NCI-H187 (cell line): ENCODE results near the gene CLCA4.
A peak's percentile ranks its signal among the peaks of the same experiment; 100 is the strongest.
"Not testable (repeated sequence)": the region's sequence is repeated elsewhere in the genome, so short reads cannot be mapped to it uniquely, and the experiment has no call there.

Experiments used
- DNase-seq, 2 experiments: peaks; one replicate each; lab custom pipeline; 2025; lab: John Stamatoyannopoulos, UW

Gene CLCA4

GRCh38 chr1:86546787-86547221 is at the start of gene CLCA4:
Gene CLCA4 (plus strand): TSS chr1:86547078. CDS start chr1:86547120, 42 bp downstream.
- DNase-seq: no peak

DNA sequence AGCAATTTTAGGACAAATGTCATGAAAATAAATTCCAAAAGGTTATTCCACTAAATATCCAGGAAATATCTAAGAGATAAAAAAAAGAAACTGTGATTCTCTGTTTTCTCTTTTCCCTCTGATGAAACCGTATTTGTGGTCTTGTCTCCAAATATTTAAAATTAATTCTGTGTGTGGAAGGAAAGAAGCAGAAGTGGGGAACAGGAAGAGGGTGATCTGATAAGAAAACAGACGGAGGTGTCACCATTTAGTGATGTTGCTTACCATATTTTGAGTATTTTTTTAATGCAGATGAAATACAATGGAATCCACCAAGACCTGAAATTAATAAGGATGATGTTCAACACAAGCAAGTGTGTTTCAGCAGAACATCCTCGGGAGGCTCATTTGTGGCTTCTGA is 48.6 kb upstream of the CLCA4 start:
- DNase-seq: no peak

- peak in 1 of 2 experiments; percentile 23 for DNase-seq
Observed at GRCh38 chr1:86499987-86500593, 46.8 kb upstream of the CLCA4 start.

- no peak for DNase-seq
Observed at GRCh38 chr1:86500714-86501113, 46.2 kb upstream of the CLCA4 start.

- not testable (repeated sequence) for DNase-seq
Observed at GRCh38 chr1:86502125-86502646, 44.7 kb upstream of the CLCA4 start.

DNA sequence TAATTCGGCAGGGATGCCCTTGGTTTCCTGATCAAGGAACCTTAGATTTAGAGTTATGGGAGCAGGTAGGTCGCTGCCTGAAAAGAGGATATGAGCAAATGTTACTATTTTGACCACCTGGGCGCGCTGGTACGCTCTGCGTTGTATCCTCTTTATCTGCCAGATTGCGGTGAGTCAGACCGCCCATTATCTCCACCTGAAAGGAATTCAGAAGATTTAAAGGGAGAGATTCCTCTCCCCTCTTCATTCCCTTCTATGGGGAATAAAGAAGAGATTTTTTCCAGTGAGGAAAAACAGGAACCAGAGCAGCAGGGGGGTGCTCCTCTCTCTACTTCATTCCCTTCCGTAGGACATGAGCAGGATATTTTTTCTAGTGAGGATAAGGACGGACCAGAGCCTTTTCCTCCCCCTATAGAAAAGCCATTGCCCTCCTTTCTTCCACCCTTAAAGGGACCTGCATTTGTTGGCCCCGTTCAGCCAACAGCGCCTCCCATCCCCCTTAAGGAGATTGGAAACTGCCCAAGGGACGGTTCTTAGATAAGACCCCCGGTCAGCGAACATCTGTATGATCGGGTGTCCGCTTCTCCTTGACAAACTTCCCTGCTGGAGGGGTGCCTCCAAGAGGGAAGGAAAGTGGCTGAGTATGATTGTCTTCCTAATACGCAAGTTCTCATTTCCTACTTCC is 44.0 kb upstream of the CLCA4 start:
- DNase-seq: no peak

DNA sequence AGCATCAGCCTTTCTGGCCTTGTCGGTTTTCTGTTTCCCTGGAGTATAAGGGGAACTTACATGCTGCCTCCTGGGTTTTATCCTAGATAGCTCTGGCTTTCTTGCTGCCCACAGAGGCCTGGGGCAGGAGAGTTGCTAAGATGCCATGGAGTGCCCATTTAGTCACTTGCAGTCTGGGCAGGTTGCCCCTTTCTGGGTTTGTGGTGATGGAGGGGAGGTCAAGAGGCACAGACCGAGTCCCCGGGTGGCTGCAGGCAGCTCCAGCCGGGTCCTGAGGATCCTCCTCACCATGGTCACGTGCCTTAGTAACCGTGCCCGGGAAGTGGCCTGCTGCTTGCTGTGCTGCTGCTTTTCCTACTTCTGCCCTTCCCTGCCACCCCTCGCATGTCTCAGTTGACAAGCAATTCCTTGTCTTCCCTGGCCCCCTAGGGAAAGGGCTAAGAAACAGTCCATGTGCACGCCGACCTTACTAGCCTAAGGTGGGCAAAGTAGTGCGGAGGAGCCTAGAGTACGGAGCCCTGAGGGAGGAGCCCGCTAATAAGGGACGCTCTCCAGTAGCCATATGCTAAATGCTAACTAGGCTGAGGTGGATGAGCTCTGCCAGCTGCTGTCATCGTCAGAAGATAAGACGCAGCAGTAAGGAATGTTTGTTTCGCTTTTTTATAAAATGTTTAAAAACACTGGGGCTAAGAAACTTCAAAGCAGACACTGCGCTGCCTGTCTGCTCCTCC is 43.3 kb upstream of the CLCA4 start:
- no peak for DNase-seq

- DNase-seq: no peak
Observed at GRCh38 chr1:86504137-86504479, 42.8 kb upstream of the CLCA4 start.

DNA sequence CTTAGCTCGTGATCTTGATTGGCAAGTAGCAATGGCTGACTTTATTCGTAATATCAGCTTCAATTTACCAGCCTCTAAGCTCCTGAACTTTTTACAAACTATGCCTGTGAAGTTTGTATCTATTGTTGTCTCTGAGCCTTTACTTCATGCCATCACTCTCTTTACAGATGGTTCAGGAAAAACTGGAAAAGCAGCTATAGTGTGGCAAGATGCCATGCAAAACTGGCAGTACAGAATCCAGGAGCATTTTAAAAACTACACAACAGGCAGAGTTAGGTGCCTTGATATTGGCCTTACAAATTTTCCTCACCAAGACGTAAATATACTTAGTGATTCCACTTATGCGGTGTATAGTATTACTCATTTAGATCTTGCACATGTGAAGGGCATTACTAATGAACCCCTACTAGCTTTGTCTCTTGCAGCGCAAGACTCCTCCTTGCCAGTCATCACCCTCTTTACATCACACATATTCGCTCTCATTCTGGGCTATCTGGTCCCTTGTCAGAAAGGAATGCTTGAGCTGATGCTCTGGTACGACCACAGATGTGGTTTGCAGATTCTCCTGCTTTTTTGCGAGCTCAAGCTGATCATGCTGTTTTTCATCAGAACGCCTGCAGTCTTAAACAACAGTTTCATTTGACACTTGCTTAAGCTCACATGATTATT is 41.8 kb upstream of the CLCA4 start:
- no peak for DNase-seq

DNA sequence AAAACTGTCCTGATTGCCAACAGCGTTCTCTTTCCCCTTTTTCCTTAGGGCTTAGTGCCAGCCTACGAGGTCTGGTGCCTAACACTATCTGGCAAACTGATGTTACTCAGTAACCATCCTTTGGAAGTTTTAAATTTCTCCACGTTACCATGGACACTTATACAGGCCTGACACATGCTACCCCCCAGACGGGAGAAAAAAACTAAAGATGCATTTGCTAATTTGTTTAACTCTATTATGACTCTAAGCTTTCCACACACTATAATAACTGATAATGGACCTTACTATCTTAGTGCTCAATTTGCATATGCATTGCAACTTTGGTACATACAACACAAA is 41.3 kb upstream of the CLCA4 start:
- no peak for DNase-seq

DNA sequence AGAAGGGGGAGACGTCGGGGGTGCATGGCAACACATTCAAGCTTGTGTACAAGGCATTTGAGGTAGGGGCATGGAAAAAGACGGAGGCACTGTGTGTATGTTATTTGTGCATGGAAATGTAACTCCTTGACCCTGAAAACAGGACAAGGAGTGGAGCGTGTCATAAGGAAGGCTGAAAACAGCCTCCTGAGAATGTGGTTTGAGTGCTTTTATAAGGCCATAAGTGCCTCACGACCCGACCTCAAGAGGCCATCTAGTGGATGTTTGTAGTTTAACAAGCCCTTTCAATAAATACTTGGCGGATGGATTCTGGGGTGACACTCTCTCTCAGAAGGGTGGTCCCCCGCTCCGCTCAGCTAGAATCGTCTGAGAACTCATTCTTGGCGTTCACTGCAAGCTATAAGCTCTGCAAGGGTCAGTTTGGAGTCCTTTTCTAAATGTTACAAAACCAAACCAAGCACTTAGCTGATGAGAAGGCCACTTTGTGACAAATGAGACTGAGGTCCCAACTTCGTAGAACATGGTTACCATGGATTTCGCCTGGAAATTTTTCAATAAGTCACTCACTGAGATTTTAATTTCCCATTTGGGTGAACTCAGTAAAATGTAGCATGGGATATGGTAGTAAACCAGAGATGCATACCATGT is 38.8 kb upstream of the CLCA4 start:
- DNase-seq: no peak

DNA sequence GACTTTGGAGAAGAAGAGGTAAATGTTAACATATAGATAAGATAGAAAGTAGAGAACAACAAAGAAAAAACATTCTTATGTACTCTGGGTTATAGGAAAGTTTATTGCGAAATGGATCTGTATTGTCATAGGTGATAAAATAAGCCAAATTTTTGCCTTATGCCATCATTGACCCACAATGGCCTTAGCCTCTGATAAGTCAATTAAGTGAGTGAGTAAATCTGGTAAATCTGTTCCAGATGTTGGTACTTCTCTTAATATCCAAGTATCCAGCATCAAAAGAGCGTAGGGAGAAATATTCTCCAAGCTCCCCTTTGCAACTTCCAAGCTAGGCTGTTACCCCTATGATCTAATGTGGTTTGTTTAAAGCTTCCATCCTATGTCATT is 38.3 kb upstream of the CLCA4 start:
- no peak for DNase-seq

DNA sequence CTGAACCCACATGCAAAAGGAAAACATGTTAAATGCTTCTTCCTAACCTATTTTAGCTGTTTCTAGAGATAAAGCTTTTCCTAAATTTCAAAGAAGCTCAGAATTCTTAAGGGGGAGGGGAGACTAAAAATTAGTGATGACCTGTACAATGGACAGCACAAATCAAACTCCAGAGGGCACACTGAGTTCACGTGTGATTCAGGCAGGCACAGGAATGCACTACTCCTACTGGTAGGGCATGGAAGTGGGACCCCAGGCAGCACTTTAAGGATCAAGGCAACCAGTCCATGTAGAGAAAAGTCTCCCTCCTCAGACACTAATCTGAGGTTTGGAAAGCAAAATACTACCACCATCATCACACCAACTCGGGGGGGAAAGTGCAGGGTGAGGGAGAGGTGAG is 31.3 kb upstream of the CLCA4 start:
- no peak for DNase-seq

- no peak for DNase-seq
Observed at GRCh38 chr1:86516335-86516734, 30.5 kb upstream of the CLCA4 start.

DNA sequence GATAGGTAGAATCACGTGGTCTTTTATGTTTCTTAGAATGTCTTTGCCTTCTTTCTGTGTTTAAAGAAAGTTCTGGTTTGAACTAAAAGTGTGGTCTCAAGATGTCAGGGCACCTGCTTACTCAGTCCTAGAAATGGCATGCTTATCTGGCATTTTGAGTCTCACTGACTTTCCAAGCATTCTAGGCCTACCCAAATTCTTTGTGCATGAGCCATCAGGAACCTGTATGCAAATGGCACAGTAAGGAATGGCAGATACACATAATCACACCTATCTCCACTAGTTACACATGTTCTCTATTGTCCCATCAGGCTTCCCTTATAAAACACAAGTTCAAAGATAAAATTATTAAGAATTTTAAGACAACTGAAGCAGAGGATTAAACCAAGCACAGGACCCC is 29.5 kb upstream of the CLCA4 start:
- DNase-seq: no peak

GRCh38 chr1:86520789-86521521 is 25.9 kb upstream of the CLCA4 start:
- no peak for DNase-seq

GRCh38 chr1:86521522-86521891 is 25.4 kb upstream of the CLCA4 start:
- no peak for DNase-seq

DNA sequence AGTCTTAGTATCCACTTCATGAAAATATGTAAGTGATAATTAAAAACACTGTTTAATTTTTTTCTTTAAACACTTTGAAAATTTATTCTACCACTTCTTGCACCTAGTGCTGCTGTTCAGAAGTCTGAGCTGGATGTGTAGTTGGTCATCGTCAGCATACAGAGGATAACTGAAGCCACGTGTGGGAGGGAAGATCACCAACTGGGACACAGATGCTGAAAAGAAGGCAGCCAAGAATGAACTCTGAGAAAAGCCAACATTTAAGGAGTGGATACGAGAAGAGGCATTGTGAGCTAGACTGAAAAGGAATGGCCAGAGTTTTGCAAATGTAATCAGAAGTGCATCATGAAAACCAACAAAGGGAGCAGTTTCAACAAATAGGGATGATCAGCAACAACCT is 24.6 kb upstream of the CLCA4 start:
- DNase-seq: no peak

DNA sequence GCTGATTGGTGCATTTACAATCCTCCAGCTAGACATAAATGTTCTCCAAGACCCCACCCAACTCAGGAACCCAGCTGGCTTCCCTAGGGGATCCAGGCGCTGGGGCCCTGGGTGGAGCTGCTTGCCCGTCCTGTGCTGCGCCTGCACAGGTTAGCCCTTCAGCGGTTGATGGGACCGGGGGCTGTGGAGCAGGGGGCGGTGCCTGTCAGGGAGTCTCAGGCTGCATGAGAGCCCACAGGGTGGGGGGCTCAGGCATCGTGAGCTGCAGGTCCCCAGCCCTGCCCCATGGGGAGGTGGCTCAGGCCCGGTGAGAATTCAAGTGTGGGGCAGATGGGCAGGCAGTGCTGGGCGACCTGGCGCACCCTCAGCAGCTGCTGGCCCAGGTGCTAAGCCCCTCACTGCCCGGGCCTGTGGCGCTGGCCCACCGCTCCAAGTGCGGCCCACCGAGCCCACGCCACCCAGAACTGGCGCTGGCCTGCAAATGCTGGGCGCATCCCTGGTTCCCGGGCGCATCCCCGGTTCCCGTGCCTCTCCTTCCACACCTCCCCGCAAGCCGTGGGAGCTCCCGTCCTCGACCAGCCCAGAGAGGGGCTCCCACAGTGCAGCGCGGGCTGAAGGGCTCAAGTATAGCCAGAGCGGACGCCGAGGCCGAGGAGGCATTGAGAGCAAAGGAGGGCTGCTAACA is 23.1 kb upstream of the CLCA4 start:
- no peak for DNase-seq

DNA sequence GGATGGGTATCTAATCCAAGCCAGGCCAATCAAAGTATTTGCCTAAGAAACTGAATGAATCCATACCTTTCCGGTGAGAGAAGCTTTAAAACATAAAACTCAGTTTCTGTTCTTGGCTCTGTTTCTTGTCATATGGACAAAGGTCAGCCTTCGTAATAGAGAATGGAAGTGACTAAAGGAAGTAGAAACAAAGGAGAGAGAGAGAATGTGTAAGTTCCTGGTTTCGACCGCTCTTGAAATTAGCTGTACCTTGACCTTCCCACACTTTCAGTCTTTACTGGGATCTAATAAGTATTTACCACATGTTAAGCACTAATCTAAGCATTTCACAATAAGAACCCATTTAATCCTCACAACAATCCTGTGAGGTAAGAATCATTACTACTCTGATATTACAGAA is 19.6 kb upstream of the CLCA4 start:
- no peak for DNase-seq
